Anterior cingulate cortex (tissue), 58 donors: ENCODE data around the gene GPC3.
"Not testable (repeated sequence)": the region's sequence is repeated elsewhere in the genome, so short reads cannot be mapped to it uniquely, and the experiment has no call there.

ENCODE experiments used
- DNase-seq, 58 donors: peaks; one replicate each; lab custom pipeline; 2025; lab: John Stamatoyannopoulos, UW

GPC3 gene

GRCh38 chrX:133720269-133720668 is 265.1 kb downstream of the GPC3 start:
- DNase-seq: not testable (repeated sequence)

- no peak for DNase-seq
Measured at GRCh38 chrX:133715715-133716114, 269.7 kb downstream of the GPC3 start.

- no peak for DNase-seq
Measured at GRCh38 chrX:133709501-133709900, 275.9 kb downstream of the GPC3 start.

GRCh38 chrX:133706890-133707289 is 278.5 kb downstream of the GPC3 start:
- DNase-seq: no peak

GRCh38 chrX:133702230-133702629 is 283.2 kb downstream of the GPC3 start:
- DNase-seq: no peak

- DNase-seq: no peak
Measured at GRCh38 chrX:133699023-133699728, 286.2 kb downstream of the GPC3 start.

- DNase-seq: no peak
Measured at GRCh38 chrX:133698298-133698697, 287.1 kb downstream of the GPC3 start.

- no peak for DNase-seq
Measured at GRCh38 chrX:133697656-133698055, 287.7 kb downstream of the GPC3 start.

- no peak for DNase-seq
Measured at GRCh38 chrX:133689997-133690599, 295.3 kb downstream of the GPC3 start.

- no peak for DNase-seq
Measured at GRCh38 chrX:133685822-133686221, 299.6 kb downstream of the GPC3 start.

GRCh38 chrX:133681897-133682296 is 303.5 kb downstream of the GPC3 start:
- DNase-seq: no peak

GRCh38 chrX:133681421-133681820 is 304.0 kb downstream of the GPC3 start:
- DNase-seq: no peak

- DNase-seq: no peak
Measured at GRCh38 chrX:133677123-133678063, 308.0 kb downstream of the GPC3 start.

GRCh38 chrX:133676344-133677122 is 308.9 kb downstream of the GPC3 start:
- DNase-seq: no peak

- DNase-seq: no peak
Measured at GRCh38 chrX:133674726-133675470, 310.5 kb downstream of the GPC3 start.

GRCh38 chrX:133670383-133670782 is 315.0 kb downstream of the GPC3 start:
- DNase-seq: peak in 4 of 58 donors; percentile 0 to 8 (median 2)

- DNase-seq: no peak
Measured at GRCh38 chrX:133669214-133669613, 316.2 kb downstream of the GPC3 start.

- no peak for DNase-seq
Measured at GRCh38 chrX:133668225-133668931, 317.0 kb downstream of the GPC3 start.

- no peak for DNase-seq
Measured at GRCh38 chrX:133666256-133666655, 319.1 kb downstream of the GPC3 start.
